ENCODE measurements around the gene ADGRD1.

ADGRD1 gene

DNA sequence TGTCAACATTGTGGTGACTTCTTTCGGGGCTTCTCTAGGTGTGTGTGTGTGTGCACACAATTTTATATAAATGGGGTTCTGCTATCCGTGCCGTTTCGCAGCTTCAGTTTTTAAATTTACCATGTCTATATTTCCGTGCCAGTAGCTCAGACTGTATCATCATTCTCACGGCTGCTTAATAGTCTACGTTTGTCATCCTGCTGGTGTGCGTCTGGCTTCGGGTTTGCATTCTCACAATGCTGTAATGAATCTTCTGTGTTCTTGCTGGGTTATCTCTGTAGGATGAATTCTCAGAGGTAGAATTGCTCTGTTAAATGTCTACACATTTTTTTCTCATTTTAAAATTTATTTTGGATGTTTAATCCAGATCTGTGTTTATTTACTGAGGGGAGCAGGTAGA is 73.6 kb downstream of the ADGRD1 start:
- no peak for DNase-seq (ENCODE audit: low spot score)
- TF ChIP-seq, protein P1, sequence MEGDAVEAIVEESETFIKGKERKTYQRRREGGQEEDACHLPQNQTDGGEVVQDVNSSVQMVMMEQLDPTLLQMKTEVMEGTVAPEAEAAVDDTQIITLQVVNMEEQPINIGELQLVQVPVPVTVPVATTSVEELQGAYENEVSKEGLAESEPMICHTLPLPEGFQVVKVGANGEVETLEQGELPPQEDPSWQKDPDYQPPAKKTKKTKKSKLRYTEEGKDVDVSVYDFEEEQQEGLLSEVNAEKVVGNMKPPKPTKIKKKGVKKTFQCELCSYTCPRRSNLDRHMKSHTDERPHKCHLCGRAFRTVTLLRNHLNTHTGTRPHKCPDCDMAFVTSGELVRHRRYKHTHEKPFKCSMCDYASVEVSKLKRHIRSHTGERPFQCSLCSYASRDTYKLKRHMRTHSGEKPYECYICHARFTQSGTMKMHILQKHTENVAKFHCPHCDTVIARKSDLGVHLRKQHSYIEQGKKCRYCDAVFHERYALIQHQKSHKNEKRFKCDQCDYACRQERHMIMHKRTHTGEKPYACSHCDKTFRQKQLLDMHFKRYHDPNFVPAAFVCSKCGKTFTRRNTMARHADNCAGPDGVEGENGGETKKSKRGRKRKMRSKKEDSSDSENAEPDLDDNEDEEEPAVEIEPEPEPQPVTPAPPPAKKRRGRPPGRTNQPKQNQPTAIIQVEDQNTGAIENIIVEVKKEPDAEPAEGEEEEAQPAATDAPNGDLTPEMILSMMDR (IDR thresholded peaks at IDR 0.05; ENCODE audit: poor library complexity, severe bottlenecking): no peak
- Histone ChIP-seq H3K36me3 (ENCODE audit: low read depth) (no peaks in the 10 kb centered on the region), H3K4me1 (ENCODE audit: insufficient read depth, poor library complexity, severe bottlenecking) (no peaks in the 10 kb centered on the region), H3K4me3 (ENCODE audit: severe bottlenecking) (no peak overlapping the region), H3K9me3 (ENCODE audit: severe bottlenecking) (no peaks in the 10 kb centered on the region), H3K27ac (ENCODE audit: poor library complexity, severe bottlenecking) (no peak overlapping the region), H3K27me3 (ENCODE audit: insufficient read depth, poor library complexity, severe bottlenecking) (no peaks in the 10 kb centered on the region)
- ATAC-seq (ENCODE audit: low read depth): no peak

DNA sequence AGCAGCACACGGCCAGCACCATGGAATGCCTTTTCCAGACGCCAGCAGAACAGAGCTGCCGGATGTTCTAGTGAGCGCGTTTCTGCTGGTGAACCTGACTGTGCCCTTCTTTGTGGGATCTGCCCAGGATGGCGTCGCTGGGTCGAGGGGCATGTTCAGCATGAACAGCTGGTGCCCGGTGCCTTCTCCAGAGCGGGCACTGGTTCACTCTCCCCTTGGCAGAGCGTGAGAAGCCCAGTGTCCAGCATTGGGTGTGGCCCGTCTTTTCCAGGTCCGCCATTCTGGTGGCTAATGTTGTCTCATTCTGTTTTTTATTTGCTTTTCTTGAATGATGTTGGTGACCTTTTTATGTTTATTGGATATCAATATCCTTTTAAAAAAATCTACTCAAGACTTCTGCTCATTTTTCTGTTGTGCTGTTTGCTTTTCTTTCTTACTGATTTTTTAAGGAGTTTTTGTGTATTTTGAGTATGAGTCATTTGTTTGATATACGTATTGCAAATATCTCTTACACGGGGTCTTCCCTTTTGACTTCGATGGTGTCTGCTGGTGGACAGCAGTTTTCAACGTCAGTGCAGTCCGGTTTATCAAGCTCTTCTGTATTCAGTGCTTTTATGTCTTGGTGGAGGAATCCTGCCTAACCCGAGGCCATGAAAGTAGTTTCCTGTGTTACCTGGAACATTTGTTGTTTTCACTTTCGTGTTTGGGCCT is 74.3 kb downstream of the ADGRD1 start:
- no peaks in the 10 kb centered on the region for H3K9me3 ChIP-seq (ENCODE audit: severe bottlenecking)
- ATAC-seq (ENCODE audit: low read depth) (no peak), DNase-seq (ENCODE audit: low spot score) (no peak)
- no peaks in the 10 kb centered on the region for H3K36me3 ChIP-seq (ENCODE audit: low read depth)
- no peak overlapping the region for H3K27ac ChIP-seq (ENCODE audit: poor library complexity, severe bottlenecking)
- H3K4me1 ChIP-seq (ENCODE audit: insufficient read depth, poor library complexity, severe bottlenecking): no peaks in the 10 kb centered on the region
- H3K4me3 ChIP-seq (ENCODE audit: severe bottlenecking): no peak overlapping the region
- TF ChIP-seq, protein P1 (IDR thresholded peaks at IDR 0.05; ENCODE audit: poor library complexity, severe bottlenecking): no peak
- no peaks in the 10 kb centered on the region for H3K27me3 ChIP-seq (ENCODE audit: insufficient read depth, poor library complexity, severe bottlenecking)

DNA sequence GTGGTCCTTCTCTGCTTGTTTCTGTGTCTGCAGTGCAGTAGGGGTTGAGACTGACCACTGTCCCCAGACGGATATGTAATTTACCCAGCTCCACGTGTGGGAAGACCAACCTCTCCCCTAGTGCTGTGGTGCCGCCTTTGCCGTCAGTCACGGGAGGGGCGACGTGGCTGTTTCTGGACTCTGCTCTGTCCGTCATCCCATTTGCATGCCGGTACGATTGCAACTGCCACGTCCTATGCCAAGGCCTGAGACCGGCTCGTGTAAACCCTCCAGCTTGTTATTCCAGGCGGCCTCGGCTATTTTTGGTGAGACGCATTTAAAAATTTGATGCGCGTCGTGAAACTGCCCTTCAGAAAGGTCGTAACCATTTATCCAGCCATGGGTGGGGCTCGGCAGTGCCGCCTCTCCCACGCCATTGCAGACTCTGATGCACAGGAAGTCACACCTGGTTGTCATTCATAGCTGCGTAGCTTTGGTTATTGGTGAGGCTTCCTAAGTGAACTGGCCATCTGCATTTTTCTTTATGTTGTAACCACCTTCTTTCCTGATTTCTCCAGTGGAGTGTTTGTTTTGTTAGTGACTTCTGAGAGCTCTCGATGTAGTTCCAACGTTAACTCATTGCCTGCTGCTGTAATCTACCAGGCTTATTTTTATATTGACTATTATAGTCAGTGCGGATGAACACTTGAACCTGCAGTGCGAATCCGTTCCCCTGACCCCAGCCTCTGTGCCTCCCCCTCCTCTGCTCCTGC is 75.1 kb downstream of the ADGRD1 start:
- ATAC-seq (ENCODE audit: low read depth): no peak
- Histone ChIP-seq H3K4me1 (ENCODE audit: insufficient read depth, poor library complexity, severe bottlenecking) (no peaks in the 10 kb centered on the region), H3K9me3 (ENCODE audit: severe bottlenecking) (no peaks in the 10 kb centered on the region), H3K27ac (ENCODE audit: poor library complexity, severe bottlenecking) (no peak overlapping the region), H3K27me3 (ENCODE audit: insufficient read depth, poor library complexity, severe bottlenecking) (no peaks in the 10 kb centered on the region), H3K4me3 (ENCODE audit: severe bottlenecking) (no peak overlapping the region), H3K36me3 (ENCODE audit: low read depth) (no peaks in the 10 kb centered on the region)
- TF ChIP-seq, protein P1 (IDR thresholded peaks at IDR 0.05; ENCODE audit: poor library complexity, severe bottlenecking): no peak
- DNase-seq (ENCODE audit: low spot score): no peak

DNA sequence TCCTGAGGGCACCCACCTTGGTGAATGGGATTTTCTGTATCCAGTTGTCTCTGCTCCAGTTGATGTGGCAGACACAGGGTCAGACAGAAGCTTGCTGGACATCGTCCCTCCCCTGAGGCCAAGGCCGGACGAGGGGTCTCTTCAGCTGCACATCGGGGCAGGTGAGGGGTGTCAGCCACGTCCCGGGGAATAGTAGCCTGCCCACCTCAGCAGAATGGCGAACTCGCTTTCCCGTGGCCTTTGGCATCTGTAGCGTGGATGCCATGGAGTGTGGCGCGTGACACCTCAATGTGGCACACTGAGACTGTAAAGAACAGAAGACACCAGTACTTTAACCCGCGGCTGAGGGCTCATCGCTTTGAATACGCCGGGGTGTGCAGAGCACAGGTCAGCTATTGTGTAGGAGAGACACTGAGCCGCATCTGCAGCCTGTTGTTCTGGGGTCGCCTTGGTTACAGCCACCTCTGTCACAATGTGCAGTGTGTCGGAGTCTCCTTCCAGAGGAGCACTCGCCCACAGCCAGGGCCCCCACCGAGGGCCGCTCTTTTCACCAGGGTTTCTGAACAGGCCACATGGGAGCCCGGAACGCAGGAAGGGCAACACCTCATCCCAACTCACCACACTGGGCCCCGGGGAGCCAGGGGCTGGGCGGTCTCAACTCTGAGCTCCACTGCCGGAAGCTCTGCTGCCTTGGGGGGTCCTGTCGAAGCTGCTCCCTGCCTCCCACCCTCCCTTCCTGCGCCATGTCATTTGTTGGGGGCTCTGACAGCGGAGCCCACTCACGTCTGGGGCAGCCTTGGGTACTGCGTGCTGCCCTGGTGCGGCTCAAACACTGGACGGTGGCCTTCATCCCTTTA is 77.0 kb downstream of the ADGRD1 start:
- ATAC-seq (ENCODE audit: low read depth): no peak
- TF ChIP-seq, protein P1 (IDR thresholded peaks at IDR 0.05; ENCODE audit: poor library complexity, severe bottlenecking): no peak

More for the DNA sequence above, 77.0 kb downstream of the ADGRD1 start:
- Histone ChIP-seq H3K36me3 (ENCODE audit: low read depth) (no peaks in the 10 kb centered on the region), H3K4me3 (ENCODE audit: severe bottlenecking) (no peak overlapping the region), H3K9me3 (ENCODE audit: severe bottlenecking) (no peaks in the 10 kb centered on the region), H3K27ac (ENCODE audit: poor library complexity, severe bottlenecking) (no peak overlapping the region), H3K27me3 (ENCODE audit: insufficient read depth, poor library complexity, severe bottlenecking) (no peaks in the 10 kb centered on the region), H3K4me1 (ENCODE audit: insufficient read depth, poor library complexity, severe bottlenecking) (no peaks in the 10 kb centered on the region)
- DNase-seq (ENCODE audit: low spot score): no peak
